HepG2 (cell line): ENCODE results near the gene TMCC1. TPM values are rescaled to one million over a fixed set of nuclear protein-coding genes. Genes with fewer than 3 reads are reported as not detected.

Experiments
- ETS1 ChIP-seq: sonication (generic); formaldehyde crosslinking; IDR thresholded peaks from 2 replicates; pipeline ENCODE4 v1.4.0; 2020; ENCODE audit warnings: missing genetic modification reagents
- ETV5 ChIP-seq: IDR thresholded peaks from 2 replicates; pipeline ENCODE4 v1.6.1; 2018; ENCODE audit warnings: missing biosample characterization, missing genetic modification reagents, inconsistent platforms, borderline replicate concordance
- FOXM1 ChIP-seq: sonication (generic); formaldehyde crosslinking; IDR thresholded peaks from 2 replicates; pipeline ENCODE4 v1.5.0; 2020; ENCODE audit warnings: missing genetic modification reagents
- GFI1 ChIP-seq: sonication (generic); formaldehyde crosslinking; IDR thresholded peaks from 2 replicates; pipeline ENCODE4 v1.5.0; 2020; ENCODE audit warnings: missing genetic modification reagents, mild to moderate bottlenecking, borderline replicate concordance
- IRX3 ChIP-seq: sonication (generic); formaldehyde crosslinking; IDR thresholded peaks from 2 replicates; pipeline ENCODE4 v1.8.1; 2023; ENCODE audit warnings: mild to moderate bottlenecking, low read depth, missing genetic modification reagents, borderline replicate concordance
- NONO ChIP-seq, 2 experiments: fragments of 450-650 bp in 1 of 2; sonication (generic) in 1 of 2; formaldehyde crosslinking in 1 of 2; IDR thresholded peaks in 1 of 2; conservative IDR thresholded peaks in 1 of 2; 2 replicates each; pipeline versions ENCODE4 v1.6.1 to v1.8.0; 2017 to 2022; ENCODE audit warnings: mild to moderate bottlenecking in 1 of 2, missing genetic modification reagents in 1 of 2, moderate library complexity in 1 of 2
- SIX1 ChIP-seq: sonication (generic); formaldehyde crosslinking; IDR thresholded peaks from 2 replicates; pipeline ENCODE4 v1.4.0; 2020; ENCODE audit warnings: missing genetic modification reagents, borderline replicate concordance
- SMARCE1 ChIP-seq: fragments of 450-650 bp; IDR thresholded peaks from 2 replicates; pipeline ENCODE4 v1.6.1; 2017; ENCODE audit warnings: borderline replicate concordance
- TBX2 ChIP-seq: sonication (generic); formaldehyde crosslinking; IDR thresholded peaks from 2 replicates; pipeline ENCODE4 v1.5.0; 2020; ENCODE audit warnings: missing genetic modification reagents, mild to moderate bottlenecking, borderline replicate concordance
- THYN1 ChIP-seq: sonication (generic); formaldehyde crosslinking; IDR thresholded peaks from 2 replicates; pipeline ENCODE4 v1.8.1; 2023; ENCODE audit warnings: low read depth, mild to moderate bottlenecking, moderate library complexity, missing genetic modification reagents, borderline replicate concordance
- TIGD3 ChIP-seq: sonication (generic); formaldehyde crosslinking; IDR thresholded peaks from 2 replicates; pipeline ENCODE4 v1.5.1; 2020; ENCODE audit warnings: mild to moderate bottlenecking, missing genetic modification reagents, borderline replicate concordance
- ZNF207 ChIP-seq: fragments of 450-650 bp; IDR thresholded peaks from 2 replicates; pipeline ENCODE4 v1.6.1; 2016; ENCODE audit warnings: antibody characterized with exemption, borderline replicate concordance
- ZNF280B ChIP-seq: sonication (generic); formaldehyde crosslinking; IDR thresholded peaks from 2 replicates; pipeline ENCODE4 v1.5.0; 2020; ENCODE audit warnings: missing genetic modification reagents, mild to moderate bottlenecking, borderline replicate concordance
- ZNF281 ChIP-seq: sonication (generic); formaldehyde crosslinking; IDR thresholded peaks from 2 replicates; pipeline ENCODE4 v1.4.0; 2020; ENCODE audit warnings: missing genetic modification reagents, borderline replicate concordance
- ZNF337 ChIP-seq: sonication (generic); formaldehyde crosslinking; IDR thresholded peaks from 2 replicates; pipeline ENCODE4 v1.5.1; 2020; ENCODE audit warnings: missing genetic modification reagents, low read depth, mild to moderate bottlenecking, borderline replicate concordance
- ZNF574 ChIP-seq: sonication (generic); formaldehyde crosslinking; IDR thresholded peaks from 2 replicates; pipeline ENCODE4 v1.4.0; 2020; ENCODE audit warnings: missing genetic modification reagents
- ZNF577 ChIP-seq: sonication (generic); formaldehyde crosslinking; IDR thresholded peaks from 2 replicates; pipeline ENCODE4 v1.4.0; 2020; ENCODE audit warnings: mild to moderate bottlenecking, low read depth, missing genetic modification reagents, borderline replicate concordance
- ZNF589 ChIP-seq: sonication (generic); formaldehyde crosslinking; conservative IDR thresholded peaks from 2 replicates; pipeline ENCODE4 v1.8.0; 2022; ENCODE audit warnings: mild to moderate bottlenecking, moderate library complexity, missing genetic modification reagents
- polyA plus RNA-seq, 8 experiments: library from polyadenylated mRNA; depleted of rRNA in 3 of 8; stranded (reverse) in 7 of 8; unstranded in 1 of 8; fragments of >200 nt; fragmentation: Illumina TruSeq in 4 of 8; extraction: Trizol in 4 of 8; gene quantifications; 2 replicates each; pipeline versions ENCODE4 v1.2.1 to v1.2.3, GENCODE V29; 2011 to 2016; ENCODE audit warnings: low read depth in 4 of 8, missing spikeins in 1 of 8, mixed read lengths in 1 of 8; ENCODE audit not compliant: insufficient read depth in 1 of 8
- total RNA-seq, 5 experiments: library from RNA; depleted of rRNA; stranded (reverse); fragments of >200 nt; fragmentation: Illumina TruSeq; extraction: Trizol; gene quantifications; 2 replicates each; pipeline ENCODE4 v1.2.3, GENCODE V29; 2016; ENCODE audit warnings: low read depth in 1 of 5

Gene TMCC1
- total and polyA plus RNA-seq, 2 of the 13 experiments (the other 11 are each of a cell fraction or from before 2014, with no cell fraction given): 12.1 to 264 TPM

GRCh38 chr3:129656659-129657247, 236.8 kb downstream of the TMCC1 start (continued):
- TF ChIP-seq ZNF281 (CRISPR knock-in tag) (no peak), THYN1 (CRISPR knock-in tag) (no peak), IRX3 (CRISPR knock-in tag) (no peak), ETV5 (CRISPR knock-in tag) (peak; percentile 87; the same call in 1 of the 2 replicates), ETS1 (CRISPR knock-in tag) (no peak), ZNF337 (no peak), SIX1 (CRISPR knock-in tag) (peak; percentile 73), ZNF574 (peak; percentile 13; the same call in 1 of the 2 replicates), ZNF280B (CRISPR knock-in tag) (no peak), SMARCE1 (no peak), ZNF589 (CRISPR knock-in tag) (no peak; the same call in 1 of the 2 replicates), GFI1 (CRISPR knock-in tag) (peak; percentile 23; the same call in 1 of the 2 replicates), NONO (IDR thresholded peaks at IDR 0.05) (no peak), NONO (CRISPR knock-in tag; conservative IDR thresholded peaks at IDR 0.05) (peak; percentile 70; the same call in 1 of the 2 replicates), ZNF207 (no peak), TIGD3 (CRISPR knock-in tag) (no peak), ZNF577 (CRISPR knock-in tag) (no peak), FOXM1 (CRISPR knock-in tag) (no peak), TBX2 (no peak)
